Astrocyte of the spinal cord (primary cell): ENCODE results near the gene PHF23.

ENCODE experiments used
- DNase-seq: peaks from one replicate; pipeline ENCODE4 v3.0.0; 2011; ENCODE audit warnings: low read depth, low spot score
- H3K4me3 ChIP-seq: 2 replicates; pipeline ENCODE4 v1.5.1; 2011; ENCODE audit warnings: low read depth, mild to moderate bottlenecking, low read length, moderate library complexity
- CTCF ChIP-seq: IDR thresholded peaks from 2 replicates; pipeline ENCODE4 v1.5.1; 2012; ENCODE audit warnings: low read depth, mild to moderate bottlenecking, low read length, inconsistent platforms
- in situ Hi-C: cut with HindIII; loops from 2 replicates; pipeline ENCODE4 v1.10.0; 2017; ENCODE audit warnings: low sequenced_read_pairs

The PHF23 gene

GRCh38 chr17:7232114-7232513 lies 7.1 kb downstream of the PHF23 start:
- no peak for TF ChIP-seq CTCF
- in situ Hi-C loops = no loop called here
- no peak overlapping the region for H3K4me3 ChIP-seq
- no peak for DNase-seq

GRCh38 chr17:7229504-7229903 lies 9.8 kb downstream of the PHF23 start:
- no peak for DNase-seq
- no peak overlapping the region for H3K4me3 ChIP-seq
- TF ChIP-seq CTCF = no peak
- in situ Hi-C loops = no loop called here

- no peak for TF ChIP-seq CTCF
- DNase-seq = no peak
- in situ Hi-C loops = no loop called here
- H3K4me3 ChIP-seq = no peak overlapping the region
Observed at GRCh38 chr17:7228920-7229319, 10.3 kb downstream of the PHF23 start.

- in situ Hi-C loops = no loop called here
- no peak overlapping the region for H3K4me3 ChIP-seq
- no peak for TF ChIP-seq CTCF
- no peak for DNase-seq
Observed at GRCh38 chr17:7226721-7227710, 12.2 kb downstream of the PHF23 start.

GRCh38 chr17:7225711-7226331 lies 13.4 kb downstream of the PHF23 start:
- no peak for TF ChIP-seq CTCF
- in situ Hi-C loops = no loop called here
- no peak for DNase-seq
- no peak overlapping the region for H3K4me3 ChIP-seq

GRCh38 chr17:7224661-7225111 lies 14.6 kb downstream of the PHF23 start:
- DNase-seq = no peak
- no peak overlapping the region for H3K4me3 ChIP-seq
- no peak for TF ChIP-seq CTCF
- in situ Hi-C loops = no loop called here
